IPS-15b (cell line): ENCODE data around the gene ERC2.

Experiments used
- H3K27me3 ChIP-seq: one replicate; pipeline ENCODE4 v1.6.1; 2013; ENCODE audit warnings: low read length; ENCODE audit not compliant: control insufficient read depth, insufficient read depth
- H3K36me3 ChIP-seq: one replicate; pipeline ENCODE4 v1.6.1; 2013; ENCODE audit warnings: low read length; ENCODE audit not compliant: control insufficient read depth, insufficient read depth
- H3K4me1 ChIP-seq: one replicate; pipeline ENCODE4 v1.6.1; 2013; ENCODE audit warnings: mild to moderate bottlenecking, low read length; ENCODE audit not compliant: control insufficient read depth, insufficient read depth
- H3K4me3 ChIP-seq: one replicate; pipeline ENCODE4 v1.5.1; 2013; ENCODE audit warnings: low read depth, low read length
- H3K9ac ChIP-seq: one replicate; pipeline ENCODE4 v1.6.1; 2013; ENCODE audit warnings: low read depth, mild to moderate bottlenecking, low read length
- H3K9me3 ChIP-seq: one replicate; pipeline ENCODE4 v1.6.1; 2013; ENCODE audit warnings: mild to moderate bottlenecking, low read length; ENCODE audit not compliant: control insufficient read depth, insufficient read depth

ERC2 gene

DNA sequence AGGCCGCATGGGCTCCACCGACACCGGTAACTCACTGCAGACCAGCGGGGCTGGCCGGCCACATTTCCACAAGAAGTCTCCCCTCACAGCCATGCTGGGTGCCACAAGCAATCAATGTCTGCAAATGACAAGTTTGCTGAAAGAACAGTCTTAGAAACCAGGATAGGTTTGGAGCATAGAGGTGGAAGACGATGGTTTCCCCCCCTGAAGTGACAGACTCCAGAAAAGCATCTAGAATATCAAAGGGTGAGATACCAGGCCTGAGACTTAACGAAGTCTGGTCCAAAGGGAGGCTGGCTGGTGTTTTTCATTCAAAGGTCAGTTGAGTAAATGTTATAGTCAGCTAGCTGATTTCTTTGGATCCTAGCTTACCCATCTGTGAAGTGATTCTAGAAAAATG lies 931.1 kb downstream of the ERC2 start:
- Histone ChIP-seq H3K36me3 (no peaks in the 10 kb centered on the region), H3K4me3 (no peak overlapping the region), H3K4me1 (peaks cover 25% of the 10 kb centered on the region), H3K9me3 (no peaks in the 10 kb centered on the region), H3K9ac (no peak overlapping the region), H3K27me3 (no peaks in the 10 kb centered on the region)

DNA sequence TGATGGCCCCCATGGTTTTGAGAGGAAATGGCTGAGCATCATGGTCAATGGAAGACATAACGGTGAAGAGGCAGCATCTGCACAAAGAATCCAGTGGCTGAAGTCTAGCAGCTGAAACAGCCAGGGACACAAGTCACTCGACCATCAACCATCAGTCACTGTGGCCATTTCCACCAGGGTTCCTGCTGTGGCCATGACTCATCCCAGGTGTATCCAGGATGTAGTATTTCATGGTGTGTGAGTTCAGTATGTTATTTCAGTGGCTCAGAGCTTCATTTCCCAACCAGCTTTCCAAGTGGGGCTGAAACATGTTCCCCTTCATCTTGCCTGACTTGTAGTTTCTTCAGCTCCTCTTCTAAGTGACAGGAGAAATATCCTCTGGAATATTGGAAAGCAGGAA lies 933.4 kb downstream of the ERC2 start:
- Histone ChIP-seq H3K36me3 (no peaks in the 10 kb centered on the region), H3K4me3 (no peak overlapping the region), H3K27me3 (no peaks in the 10 kb centered on the region), H3K4me1 (peaks cover 17% of the 10 kb centered on the region), H3K9ac (no peak overlapping the region), H3K9me3 (no peaks in the 10 kb centered on the region)

DNA sequence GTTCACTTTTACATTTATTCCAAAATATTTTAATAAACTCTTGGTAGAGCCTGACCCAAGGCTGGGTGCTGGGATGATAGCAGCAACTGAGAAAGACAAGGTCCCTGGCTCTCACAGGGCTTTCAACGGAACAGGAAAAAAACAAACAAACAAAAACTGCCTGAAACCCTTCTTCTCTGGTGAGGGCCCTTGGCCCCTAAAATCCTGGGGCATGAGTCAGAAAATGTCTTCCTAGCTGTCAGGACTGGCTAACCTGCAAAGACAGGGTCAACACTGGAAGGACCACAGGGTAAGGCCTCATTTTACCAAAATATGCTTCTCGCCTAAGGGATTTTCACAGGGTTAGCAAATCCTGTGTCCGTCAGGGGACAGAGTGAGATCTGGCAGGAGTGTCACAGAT lies 935.5 kb downstream of the ERC2 start:
- no peaks in the 10 kb centered on the region for H3K9me3 ChIP-seq
- H3K27me3 ChIP-seq = no peaks in the 10 kb centered on the region
- no peaks in the 10 kb centered on the region for H3K36me3 ChIP-seq
- peaks cover 5% of the 10 kb centered on the region for H3K4me1 ChIP-seq
- H3K9ac ChIP-seq = no peak overlapping the region
- H3K4me3 ChIP-seq = no peak overlapping the region

DNA sequence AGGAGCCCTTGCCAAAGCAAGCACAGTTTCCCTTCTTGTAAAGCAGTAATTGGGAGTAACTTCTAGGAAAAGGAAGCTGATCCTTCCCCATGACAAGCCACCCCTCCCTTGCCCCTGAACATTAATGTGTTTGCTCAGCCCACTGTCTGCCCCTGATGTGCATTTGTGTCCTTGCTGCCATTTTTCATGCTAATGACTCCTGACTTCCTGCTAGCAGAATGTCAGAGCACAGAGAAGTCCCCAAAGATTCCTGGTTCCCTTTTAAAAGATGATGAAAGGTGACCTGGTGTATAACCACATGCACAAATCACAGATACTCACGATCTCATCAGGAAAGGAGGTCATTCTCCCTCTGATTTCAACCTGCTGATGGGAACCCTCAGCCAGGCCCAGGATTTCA lies 936.9 kb downstream of the ERC2 start:
- Histone ChIP-seq H3K4me3 (no peak overlapping the region), H3K9ac (no peak overlapping the region), H3K36me3 (no peaks in the 10 kb centered on the region), H3K27me3 (no peaks in the 10 kb centered on the region), H3K4me1 (peaks cover 4% of the 10 kb centered on the region), H3K9me3 (no peaks in the 10 kb centered on the region)

DNA sequence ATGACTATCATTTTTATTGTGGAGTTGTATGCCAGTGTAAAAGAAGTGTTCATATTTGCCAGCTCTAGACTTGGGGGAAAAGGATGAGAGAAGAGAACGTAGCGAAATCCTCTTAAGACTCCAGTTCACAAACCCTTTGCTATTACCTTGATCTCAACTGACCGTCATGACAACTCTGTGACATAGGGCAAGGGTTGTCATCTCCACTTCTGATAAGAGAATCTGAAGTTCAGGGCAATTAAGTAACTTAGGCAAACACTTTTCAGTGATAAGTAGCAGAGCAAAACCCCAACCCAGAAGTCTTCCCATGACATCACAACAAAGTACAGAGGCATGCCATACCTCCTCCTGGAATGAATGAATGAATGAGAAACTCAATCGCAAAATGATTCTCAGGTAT lies 940.9 kb downstream of the ERC2 start:
- Histone ChIP-seq H3K9me3 (no peaks in the 10 kb centered on the region), H3K4me1 (peaks cover 10% of the 10 kb centered on the region), H3K4me3 (no peak overlapping the region), H3K27me3 (peaks cover 3% of the 10 kb centered on the region), H3K36me3 (no peaks in the 10 kb centered on the region), H3K9ac (no peak overlapping the region)

DNA sequence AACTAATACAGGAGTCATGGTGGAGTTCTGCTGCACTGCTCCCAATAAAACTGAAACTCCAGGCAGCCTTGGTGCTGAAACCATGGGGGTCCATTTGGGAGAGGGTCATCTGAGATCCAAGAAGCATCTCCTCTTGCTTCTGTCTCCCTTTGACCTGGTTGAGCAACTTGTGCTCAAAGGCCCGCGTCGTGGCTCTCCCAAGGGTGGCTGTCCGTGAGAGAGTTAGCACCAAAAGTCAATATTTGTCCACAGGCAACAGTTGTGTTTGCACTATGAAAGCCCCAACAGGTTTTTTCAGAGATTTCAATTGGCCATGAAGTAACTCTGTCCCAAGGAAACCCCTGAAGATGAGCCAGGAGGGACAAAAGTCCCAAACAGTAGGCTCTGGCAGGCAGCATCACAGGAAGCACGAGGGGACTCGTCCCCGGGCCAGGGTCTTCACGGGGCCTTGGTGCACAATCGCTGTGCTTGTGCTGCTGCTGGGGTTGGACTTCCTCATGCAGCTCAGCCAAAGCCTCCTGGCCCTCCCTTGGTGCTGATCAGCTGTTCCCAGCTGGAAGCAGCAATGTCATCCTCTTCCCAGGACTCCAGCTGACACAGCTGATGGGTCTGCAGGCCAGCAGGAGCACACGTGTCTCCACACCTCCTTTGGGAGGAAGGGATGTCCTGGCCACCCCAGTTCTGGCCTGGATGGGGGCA lies 941.8 kb downstream of the ERC2 start:
- no peaks in the 10 kb centered on the region for H3K9me3 ChIP-seq
- peaks cover 3% of the 10 kb centered on the region for H3K27me3 ChIP-seq
- no peak overlapping the region for H3K4me3 ChIP-seq
- no peaks in the 10 kb centered on the region for H3K36me3 ChIP-seq
- no peak overlapping the region for H3K9ac ChIP-seq
- H3K4me1 ChIP-seq = peaks cover 19% of the 10 kb centered on the region

DNA sequence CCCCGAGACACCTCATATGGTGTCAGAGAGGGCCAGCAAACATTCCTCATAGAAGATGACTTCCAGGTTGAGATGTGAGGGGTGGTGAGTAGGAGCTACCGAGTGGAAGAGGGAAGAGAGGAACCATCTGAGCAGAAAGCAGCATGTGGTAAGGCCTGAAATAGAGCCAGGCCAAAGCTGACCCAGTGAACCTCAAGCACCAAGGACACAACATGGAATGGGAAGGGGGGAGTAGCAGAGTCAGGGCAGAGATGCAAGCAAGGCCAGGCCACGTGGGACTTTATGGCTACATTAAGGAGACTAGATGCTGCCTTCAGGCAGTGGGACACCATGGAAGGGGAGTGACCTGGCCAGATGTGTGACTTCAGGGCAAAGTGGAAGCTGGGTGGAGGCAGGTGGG lies 942.8 kb downstream of the ERC2 start:
- peaks cover 23% of the 10 kb centered on the region for H3K4me1 ChIP-seq
- no peak overlapping the region for H3K9ac ChIP-seq
- H3K27me3 ChIP-seq = peaks cover 3% of the 10 kb centered on the region
- H3K4me3 ChIP-seq = no peak overlapping the region
- no peaks in the 10 kb centered on the region for H3K9me3 ChIP-seq
- H3K36me3 ChIP-seq = no peaks in the 10 kb centered on the region

DNA sequence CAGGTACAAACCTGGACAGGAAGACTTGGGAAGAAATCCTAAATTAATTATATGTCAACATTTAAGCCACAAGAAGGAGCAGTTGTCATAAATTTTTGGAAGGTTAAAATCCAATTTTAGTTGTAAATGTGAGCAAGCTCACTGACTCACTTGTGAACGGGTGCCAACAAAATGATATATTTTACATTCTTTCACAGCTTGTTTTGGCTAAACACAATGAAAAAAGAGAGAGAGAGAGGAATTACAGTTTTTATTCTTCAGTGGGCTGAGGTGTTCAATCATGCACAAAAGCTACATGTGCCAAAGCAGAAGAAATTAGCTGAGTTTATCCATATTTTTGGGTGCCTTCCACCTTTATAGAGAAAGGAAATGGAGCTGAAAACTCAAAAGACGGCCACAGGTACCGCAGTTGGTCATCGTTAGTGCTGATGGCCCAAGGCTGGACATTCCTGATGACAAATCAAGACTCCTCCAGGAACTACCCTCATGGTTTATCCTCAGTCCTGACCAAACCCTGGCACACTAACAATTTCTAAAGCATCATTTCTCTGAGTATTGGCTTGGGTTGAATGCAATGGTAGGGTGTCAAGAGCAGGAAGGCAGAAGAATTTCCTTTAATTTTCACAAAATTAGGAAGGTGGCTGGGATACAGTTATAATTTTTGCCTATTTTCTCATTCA lies 943.6 kb downstream of the ERC2 start:
- H3K4me3 ChIP-seq = no peak overlapping the region

DNA sequence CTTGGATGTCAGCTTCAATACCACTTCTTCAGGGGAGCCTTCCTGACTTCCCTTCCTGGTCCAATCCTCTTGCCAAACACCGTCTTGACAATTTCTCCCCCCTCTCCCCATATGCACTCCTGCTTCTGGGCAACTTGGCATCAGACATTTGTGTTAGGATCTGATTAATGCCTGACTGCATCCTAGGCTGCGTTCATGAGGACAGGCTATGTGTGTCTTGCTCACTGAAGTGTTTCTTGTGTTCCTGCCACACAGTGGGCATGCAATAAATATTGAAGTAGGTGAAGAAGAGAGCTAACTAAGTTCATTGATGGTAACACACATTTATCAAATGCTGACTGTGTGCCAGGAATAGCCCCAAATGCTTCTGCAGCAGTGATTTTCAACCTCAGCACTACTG lies 944.8 kb downstream of the ERC2 start:
- Histone ChIP-seq H3K27me3 (peaks cover 3% of the 10 kb centered on the region), H3K9ac (no peak overlapping the region), H3K4me3 (no peak overlapping the region), H3K36me3 (no peaks in the 10 kb centered on the region), H3K4me1 (peaks cover 23% of the 10 kb centered on the region), H3K9me3 (no peaks in the 10 kb centered on the region)

More for the DNA sequence above, 943.6 kb downstream of the ERC2 start:
- no peaks in the 10 kb centered on the region for H3K36me3 ChIP-seq
- H3K9ac ChIP-seq = no peak overlapping the region
- peaks cover 23% of the 10 kb centered on the region for H3K4me1 ChIP-seq
- peaks cover 3% of the 10 kb centered on the region for H3K27me3 ChIP-seq
- H3K9me3 ChIP-seq = no peaks in the 10 kb centered on the region

DNA sequence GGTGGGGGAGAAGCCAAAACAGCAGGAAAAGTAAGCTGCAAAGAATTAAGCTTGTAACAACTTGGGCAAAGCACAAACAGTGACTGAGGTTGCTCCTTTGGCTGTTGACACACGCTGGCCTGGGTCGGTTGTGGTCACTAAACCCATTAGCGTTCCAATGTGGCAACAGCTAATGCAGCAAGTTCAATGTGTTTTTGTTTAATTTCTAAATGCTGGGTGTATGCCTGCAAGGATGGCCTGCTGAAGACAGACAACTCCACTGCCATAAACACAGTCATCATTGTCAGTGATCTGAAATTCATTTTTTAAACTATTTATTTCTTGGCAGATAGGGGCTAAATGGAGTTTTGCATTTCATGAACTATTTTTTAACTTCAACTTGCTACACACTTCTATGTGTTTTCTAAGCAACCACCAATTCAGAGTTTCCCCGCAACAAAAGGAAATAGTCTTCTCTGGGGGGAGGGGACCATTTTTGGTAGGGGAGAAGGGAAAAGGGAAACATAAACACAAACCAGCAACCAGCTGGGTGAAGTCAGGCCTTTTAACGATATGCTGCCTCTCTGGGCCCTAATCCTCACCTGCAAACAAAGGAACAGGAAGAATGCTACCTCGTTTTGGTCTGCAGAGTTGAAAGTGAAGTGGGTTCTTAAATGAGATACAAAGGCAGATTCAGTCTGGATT lies 946.4 kb downstream of the ERC2 start:
- H3K4me1 ChIP-seq = peaks cover 23% of the 10 kb centered on the region
- H3K36me3 ChIP-seq = no peaks in the 10 kb centered on the region
- H3K4me3 ChIP-seq = no peak overlapping the region
- no peaks in the 10 kb centered on the region for H3K9me3 ChIP-seq
- H3K27me3 ChIP-seq = peaks cover 3% of the 10 kb centered on the region
- H3K9ac ChIP-seq = no peak overlapping the region

DNA sequence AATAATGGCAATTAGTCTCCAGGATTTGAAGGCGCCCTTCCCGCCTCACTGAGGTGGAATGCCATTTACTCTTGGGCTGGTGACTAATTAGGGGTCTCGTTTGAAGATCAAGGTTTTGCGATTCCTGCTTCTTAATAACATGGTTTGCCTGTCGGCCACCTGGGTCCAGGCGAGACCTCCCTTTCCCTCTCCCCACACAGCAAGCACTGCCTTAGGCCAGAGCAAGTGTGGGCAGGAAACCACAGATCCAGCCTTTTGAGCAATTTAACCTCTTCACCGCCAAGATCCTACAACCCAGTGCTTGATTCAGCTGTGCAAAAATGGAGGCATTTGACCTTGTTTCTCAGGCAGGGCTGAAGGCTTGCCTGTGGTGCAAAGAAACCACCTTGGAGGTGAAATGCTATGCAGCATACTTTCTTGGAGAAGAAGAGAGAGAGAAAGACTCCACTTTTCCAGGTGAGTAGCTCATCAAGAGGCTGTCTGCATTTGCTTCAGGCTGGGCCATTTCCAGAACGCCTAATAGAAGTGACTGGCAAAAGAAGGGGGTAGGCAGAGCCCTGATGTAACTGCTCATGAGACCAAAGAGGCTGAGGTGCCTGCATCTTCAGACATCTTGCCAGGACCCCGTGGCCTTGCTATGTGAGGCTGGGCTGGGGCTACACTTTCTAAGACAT lies 947.1 kb downstream of the ERC2 start:
- Histone ChIP-seq H3K36me3 (no peaks in the 10 kb centered on the region), H3K27me3 (peaks cover 3% of the 10 kb centered on the region), H3K9me3 (no peaks in the 10 kb centered on the region), H3K9ac (no peak overlapping the region), H3K4me3 (no peak overlapping the region), H3K4me1 (peaks cover 25% of the 10 kb centered on the region)
